HG02870 (cell line): Measurements from ENCODE around the gene CDHR3.

Experiments
- ATAC-seq: cut with Tn5 transposase; IDR thresholded peaks from one replicate; pipeline ENCODE4 v1.9.1; 2021; ENCODE audit warnings: mild to moderate bottlenecking, moderate library complexity; ENCODE audit not compliant: unreplicated experiment

Gene CDHR3

DNA sequence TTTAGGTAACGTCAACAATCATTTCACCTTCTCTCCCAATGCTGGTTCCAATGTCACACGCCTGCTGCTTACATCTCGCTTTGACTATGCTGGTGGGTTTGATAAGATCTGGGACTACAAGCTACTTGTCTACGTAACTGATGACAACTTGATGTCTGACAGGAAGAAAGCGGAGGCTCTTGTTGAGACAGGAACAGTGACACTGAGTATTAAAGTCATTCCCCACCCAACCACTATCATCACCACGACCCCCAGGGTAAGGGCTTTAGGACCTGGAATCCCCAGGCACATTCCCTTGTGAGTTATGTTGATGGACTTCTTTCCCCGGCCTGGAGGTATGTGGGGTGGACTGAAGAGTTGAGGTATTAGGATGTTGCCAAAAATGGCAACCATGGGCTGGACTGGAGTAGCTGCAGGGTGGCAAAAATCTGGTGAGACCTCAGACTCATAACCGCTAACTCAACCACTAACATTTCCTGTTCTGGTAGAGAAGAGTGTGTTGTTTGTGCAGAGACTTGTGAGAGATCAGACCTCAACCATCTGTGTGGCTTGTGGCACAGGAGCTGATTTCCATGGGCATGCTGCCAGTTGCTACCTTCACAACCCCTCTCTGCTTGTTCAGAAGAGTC is 59.2 kb downstream of the CDHR3 start:
- ATAC-seq: no peak

DNA sequence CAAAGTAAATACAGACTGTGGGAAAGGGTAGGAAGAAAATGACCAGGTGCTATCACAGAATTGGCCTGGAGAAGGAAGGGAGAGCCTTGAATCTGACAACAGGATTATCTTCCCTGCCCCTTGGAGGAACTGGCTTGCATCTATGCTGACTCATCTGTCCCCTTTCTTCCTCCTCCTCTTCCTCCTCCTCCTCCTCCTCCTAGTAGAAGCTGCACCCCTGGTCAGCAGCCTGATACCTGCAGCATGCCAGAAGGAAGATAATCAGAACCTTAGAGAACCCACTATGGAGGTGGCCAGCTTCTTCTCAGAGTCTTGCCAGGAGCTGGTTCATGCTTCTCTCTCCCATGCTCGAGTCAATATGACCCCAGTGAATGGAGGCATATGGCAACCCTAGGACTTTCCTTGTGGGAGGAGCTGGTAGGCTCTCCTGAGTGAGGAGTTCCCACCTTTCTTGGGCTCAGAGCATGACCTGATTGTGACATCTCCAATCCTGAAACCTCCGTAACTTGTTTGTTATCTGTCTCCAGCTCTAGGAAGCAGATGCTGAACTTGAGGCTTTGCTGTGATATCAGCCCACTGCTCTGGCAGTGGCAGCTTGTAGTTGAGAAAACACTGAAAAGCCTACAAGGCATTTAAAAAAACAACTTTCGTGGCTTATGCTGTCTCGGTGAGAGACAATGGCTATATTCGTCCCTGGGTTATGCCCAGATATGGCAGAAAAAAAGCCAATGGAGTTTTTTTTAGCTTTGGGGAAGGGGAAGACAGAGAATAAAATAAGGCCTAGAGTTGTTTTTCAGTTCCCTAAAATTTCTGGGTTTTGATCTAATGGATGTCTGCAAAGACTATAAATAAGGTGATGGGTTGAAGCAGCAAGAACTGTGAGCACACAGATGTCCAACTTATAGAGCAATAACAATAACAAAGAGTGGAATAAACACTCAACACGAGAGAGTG is 60.6 kb downstream of the CDHR3 start:
- no peak for ATAC-seq

DNA sequence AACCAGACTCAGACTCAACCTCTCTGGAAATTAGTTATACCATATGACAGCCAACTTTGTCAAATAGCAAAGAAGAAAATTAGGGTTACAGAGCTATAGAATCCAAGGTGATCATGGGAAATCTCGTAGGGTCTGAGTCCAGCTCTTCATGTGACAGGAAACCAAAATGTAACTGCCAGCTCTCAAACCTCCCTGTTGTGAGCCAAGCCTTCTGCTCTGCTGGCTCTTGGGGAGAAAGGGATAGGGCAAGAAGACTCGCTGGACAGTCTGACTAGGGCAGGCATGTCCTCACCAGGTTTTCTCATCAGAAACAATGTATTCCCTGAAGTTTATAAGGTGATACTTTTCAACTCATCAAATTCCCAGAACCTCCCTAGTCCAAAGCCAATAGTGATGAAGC is 63.0 kb downstream of the CDHR3 start:
- ATAC-seq: no peak

DNA sequence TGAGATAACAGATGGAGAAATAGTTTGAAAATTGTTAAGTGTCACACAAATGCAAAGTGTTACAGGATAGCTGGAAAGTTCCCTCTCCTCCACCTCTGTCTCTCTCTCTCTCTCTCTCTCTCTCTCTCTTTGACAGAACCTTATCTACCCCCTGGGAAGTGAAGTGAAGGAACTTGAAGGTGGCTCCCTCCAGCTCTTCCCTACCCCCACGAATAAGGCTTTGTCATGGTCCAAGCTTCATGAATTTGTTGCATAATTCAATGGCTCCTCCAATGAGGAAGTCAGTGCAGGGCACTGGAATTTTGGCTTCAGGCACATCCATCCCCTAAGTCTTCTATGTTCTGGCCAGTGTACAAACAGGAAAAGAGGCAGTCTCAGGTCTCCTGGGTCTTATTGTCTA is 66.4 kb downstream of the CDHR3 start:
- ATAC-seq: no peak

DNA sequence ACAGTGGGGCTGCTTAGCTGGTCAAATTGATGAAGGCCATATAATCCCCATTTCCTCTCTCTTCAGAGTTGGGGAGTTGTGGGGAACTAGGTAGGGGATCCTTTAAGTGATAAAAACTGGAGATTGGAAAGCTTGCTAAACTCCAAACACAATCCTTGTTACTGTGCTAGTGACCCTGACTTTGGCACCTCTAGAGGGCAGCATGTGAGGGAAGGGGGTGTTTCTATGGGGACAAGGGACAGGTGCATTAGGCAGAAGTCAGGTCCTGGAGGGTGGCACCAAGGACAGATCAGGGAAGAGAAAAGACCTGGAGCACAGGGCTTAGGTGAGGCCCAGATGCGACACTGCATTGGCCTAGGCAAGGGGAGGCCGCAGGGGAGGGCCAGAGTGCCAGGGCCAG is 66.9 kb downstream of the CDHR3 start:
- no peak for ATAC-seq

DNA sequence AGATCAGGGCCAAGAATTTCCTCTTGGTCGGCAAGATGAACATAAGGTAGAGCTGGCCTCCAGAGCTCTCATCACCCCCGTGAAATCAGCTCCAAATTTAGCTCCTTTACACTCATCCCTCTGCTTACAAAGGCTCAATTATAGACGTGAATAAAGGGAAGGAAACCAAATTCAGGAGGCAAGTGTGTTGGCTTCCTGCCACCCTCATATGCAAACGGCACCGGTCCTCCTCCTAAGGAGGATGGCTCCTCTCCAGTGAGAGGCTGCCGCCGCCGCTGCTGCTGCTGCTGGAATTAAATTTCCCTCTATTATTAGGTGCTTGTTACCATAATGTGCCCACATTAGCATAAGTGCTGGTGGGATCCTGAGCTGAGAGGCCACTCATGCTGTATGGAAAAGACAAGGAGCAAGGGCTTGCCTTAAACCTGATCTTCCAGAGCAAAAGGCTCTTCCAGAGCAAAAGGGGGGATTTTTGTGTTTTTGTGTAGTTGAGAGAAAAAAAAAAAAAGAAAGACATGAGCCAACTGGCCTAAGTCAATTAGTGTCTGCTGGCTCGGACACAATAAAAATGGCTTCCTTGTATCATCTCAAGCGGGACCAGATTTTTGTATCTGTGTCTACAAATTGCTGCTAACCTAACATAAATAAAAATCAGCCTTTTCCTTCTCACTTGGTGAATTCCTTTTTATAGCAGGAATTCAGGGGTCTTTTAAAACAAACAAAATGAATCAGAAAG is 68.4 kb downstream of the CDHR3 start:
- ATAC-seq: no peak

DNA sequence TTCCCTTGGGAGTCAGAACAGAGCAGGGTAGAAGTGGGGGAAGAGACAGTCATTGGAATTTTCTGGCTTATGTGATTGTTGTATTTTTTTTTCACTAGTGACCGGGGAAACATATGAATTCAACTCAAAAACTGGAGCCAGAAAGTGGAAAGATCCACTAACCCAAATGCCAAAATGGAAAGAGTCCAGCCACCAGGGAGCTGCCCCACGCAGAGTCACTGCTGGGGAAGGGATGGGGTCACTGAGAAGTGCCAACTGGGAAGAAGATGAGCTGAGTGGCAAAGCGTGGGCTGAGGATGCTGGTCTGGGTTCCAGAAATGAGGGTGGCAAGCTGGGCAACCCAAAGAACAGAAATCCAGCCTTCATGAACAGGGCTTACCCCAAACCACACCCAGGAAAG is 69.2 kb downstream of the CDHR3 start:
- no peak for ATAC-seq

DNA sequence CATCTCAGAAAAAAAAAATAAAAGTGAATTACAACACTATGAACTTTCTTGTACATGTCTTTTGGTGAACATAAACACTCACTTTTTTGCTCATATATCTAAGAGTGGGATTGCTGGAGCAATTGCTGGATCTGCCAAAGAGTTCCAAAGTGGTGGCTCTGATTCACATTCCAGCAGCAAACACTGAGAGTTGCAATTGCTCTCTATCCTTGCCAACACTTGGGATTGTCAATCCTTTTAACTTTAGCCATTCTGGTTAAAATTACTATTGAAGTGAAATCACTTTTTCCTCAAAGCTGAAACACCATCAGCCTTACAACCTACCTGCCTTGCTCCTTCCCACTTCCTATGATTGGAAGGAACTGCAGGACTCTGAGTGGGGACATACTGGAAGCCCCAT is 70.7 kb downstream of the CDHR3 start:
- ATAC-seq: no peak

DNA sequence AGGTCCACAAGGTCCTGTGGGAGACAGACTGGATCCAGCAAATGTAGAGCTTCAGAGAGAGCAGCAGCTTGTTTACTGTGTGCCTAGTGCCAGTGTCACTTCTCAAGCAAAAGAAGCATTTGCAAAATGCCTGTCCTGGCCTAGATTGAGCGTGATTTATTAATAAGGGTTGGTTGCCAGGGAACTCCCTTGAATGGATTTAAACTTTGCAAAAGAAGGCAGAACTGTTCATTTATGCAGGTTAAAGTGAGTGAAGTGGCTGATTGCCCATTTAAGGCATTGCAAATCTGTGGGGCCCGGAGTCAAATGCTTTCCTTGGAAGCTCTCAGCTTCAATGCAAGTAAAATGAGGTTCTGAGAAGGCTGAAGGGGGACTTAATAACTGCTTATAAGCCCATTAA is 71.3 kb downstream of the CDHR3 start:
- no peak for ATAC-seq

DNA sequence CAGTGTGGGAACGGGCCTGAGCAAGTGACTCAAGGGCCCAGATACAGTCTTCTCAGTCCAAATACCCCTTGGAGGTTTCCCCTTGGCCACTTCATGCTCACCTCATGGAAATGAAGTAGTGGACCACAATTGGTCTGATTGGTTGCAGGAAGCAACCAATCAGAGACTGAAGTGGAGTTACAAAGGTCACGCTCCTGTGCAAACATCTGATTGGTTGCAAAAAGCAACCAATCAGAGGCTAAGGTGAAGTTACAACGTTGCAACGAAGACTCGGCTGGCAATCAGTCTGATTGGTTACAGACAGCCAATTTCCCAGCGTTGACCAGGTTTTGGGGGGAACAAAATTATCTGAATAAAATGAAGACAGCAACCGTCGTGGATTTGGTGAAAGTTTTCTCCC is 72.5 kb downstream of the CDHR3 start:
- no peak for ATAC-seq

DNA sequence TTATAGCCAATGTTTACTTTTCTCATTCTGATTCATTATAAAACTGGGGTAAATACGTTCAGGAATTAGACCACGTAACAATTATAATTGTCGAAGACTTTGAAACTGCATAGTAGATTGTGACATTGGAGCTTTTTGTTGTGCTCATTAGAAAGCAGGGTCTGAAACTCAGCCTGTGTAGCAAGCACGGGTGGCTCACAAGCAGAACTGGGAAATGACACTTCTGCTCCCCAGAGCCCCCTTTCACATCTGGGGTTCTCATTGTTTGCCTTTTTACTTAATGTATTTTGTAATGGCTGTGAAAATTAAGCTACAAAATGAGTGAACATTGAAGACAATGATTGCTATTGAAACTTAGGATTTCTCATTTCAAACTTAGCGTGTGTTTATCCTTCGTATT is 72.9 kb downstream of the CDHR3 start:
- no peak for ATAC-seq

DNA sequence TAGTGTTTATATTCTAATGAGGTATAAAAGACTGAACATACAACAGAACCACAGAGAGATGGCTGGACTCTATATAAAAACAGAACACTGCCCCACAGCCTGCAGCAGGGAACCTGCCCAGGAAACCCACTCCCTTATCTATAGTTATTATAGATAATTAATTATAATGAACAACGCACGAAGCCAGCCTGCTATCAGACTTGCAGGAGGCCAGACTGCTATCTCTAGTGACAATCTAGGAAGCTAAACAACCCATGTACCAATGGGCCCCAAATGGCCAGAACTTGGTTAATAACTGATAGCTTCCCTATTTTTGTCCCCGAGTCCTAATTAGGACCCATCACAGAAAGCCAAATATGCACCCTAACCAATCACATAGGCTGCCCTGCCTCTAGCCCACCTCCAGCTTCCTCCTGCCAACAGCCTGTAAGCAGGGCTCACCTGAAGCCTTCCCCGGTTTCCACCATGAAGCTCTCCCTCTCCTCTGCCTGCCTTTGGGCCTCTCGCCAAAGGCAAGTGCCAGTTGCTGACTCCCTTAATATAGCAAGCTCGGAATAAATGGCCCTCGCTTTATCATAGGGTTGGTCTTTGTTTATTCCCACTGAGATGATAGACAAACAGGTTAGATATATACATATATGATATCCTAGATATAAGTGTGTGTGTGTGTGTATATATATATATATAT is 74.6 kb downstream of the CDHR3 start:
- no peak for ATAC-seq

DNA sequence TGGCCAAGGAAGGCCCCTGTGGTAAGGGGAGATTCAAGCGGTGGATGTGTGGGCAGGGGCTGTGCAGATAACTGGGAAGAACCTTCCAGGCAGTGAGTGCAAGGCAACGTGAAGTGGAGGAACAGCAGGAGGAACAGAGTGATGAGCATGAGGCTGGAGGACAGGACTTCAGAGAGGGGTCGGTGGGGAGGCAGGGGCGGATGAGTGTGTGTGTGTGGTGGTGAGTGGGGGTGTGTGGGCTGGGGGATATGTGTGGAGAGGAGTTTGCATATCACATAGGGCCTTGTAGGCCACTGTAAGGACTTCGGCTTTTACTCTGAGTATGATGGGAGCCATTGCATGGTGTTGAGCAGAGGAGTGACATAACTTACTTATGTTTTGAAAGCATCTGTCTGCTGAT is 75.2 kb downstream of the CDHR3 start:
- ATAC-seq: no peak

DNA sequence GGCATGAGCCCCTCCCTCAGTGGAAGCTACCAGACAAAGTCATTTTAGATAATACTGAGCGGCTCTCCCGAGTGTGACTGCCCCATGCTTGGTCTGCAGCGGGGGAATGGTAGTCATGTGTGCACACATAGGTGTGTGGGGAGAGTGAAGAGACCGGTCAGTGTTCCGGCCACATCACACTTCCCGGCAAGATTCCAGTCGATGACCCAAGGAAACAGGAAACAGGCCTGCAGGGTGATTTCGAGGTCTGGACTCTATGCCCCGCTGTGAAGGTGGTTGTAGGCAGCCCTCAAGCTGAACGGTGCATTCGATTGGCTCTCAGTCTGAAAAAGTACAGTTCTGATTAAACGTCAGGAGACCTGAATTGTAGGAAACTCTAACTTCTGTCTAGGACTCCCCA is 75.9 kb downstream of the CDHR3 start:
- no peak for ATAC-seq

DNA sequence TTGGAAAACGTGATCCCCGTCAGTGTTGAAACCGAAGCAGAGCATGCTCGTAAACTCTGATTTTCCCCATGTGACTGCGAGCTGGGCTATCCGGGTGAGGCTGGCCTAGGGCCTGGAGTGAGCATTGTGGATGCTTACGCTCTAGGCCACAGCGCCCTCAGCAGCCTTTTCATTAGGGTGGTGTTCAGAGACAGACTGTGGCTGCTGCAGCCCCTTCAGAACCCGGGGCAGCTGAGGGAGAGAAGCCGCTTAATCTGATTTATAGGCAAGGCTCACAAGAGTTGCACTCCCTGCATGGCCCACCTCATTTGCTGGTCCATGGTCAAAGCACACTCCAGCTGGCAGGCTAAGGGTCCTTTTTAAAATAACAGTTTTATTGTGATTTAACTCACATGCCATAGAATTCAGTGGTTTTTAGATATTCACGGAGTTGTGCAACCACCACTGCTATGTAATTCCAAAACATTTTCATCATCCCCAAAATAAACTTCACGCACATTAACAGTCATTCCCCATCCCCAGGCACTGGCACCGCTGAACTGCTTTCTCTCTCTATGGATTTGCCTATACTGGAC is 76.5 kb downstream of the CDHR3 start:
- no peak for ATAC-seq

DNA sequence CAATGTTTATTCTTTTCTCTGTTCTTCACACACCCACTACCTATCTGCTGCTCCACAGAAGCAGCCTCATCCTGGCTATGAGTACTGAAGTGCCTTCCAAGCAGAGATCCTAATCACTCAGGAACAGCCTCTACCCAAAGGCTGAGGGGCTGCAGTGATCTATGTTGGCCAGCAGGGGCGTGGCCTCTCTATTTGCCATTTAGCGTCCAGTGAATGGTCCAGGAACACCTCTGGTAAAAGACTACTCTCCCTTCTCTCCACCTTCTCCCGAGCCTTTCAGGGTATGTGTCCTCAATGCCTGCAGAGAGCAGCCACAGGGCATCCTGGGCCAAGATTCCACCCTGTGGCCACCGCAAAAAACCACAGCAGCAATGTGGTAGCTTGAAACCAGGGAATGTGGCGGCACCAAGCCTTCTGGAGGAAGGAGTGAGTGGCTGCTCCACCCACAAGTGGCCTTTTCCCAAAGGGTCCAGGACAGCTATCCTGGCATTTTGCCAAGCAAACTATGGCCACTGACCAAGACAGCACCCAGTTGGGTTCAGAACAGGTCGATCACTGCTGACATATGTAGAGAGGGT is 78.2 kb downstream of the CDHR3 start:
- ATAC-seq: no peak

DNA sequence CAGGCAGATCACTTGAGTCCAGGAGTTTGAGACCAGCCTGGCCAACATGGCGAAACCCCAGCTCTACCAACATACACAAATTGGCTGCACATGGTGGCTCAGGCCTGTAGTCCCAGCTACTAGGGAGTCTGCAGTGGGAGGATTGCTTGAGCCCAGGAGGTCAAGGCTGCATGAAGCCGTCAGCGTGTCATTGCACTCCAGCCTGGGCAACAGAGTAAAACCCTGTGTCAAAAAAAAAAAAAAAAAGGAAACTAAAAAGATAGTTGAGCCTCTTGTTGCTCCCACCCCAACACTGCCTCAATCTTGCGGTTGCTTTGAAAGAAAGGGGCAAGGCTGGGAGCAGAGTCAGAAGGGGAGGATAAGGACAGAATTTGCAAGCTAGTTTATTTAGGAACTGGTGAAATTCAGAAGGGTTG is 79.1 kb downstream of the CDHR3 start:
- no peak for ATAC-seq

DNA sequence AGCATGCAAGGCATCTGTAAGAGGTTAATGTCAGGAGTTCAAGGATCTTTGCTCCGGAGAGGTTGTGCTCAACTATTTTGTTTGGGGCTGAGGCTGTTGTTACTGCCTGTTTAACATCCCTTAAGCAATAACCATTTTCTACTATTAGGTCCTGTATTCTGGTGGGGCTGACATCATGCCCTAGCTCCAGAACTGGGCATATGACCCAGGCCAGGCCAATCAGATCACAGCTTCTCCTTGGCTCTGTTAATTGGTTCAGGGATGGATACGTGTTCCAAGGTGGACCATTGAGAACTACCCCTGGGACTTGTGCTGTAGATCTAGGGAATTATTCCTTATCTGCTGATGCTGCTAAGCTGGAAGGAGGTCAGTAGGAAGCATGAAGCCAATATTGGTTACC is 82.1 kb downstream of the CDHR3 start:
- ATAC-seq: no peak

DNA sequence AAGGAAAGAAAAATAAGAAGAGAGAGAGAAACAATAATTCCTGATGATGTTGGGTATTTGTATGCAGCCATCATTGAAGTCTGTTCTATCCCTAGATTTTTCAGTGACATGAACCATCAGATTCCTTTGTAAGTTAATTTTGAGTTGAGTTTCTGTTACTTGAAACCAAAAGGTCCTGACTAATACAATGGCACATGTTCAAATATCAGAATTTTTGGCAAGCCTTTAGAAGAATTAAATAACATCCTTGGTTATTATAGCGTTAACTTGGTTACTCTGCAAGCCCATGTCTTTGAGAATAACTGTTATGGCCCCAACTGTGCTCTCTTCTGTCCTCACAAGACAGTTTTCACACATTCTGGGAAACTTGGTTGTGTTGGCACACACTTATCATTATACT is 82.5 kb downstream of the CDHR3 start:
- ATAC-seq: no peak

DNA sequence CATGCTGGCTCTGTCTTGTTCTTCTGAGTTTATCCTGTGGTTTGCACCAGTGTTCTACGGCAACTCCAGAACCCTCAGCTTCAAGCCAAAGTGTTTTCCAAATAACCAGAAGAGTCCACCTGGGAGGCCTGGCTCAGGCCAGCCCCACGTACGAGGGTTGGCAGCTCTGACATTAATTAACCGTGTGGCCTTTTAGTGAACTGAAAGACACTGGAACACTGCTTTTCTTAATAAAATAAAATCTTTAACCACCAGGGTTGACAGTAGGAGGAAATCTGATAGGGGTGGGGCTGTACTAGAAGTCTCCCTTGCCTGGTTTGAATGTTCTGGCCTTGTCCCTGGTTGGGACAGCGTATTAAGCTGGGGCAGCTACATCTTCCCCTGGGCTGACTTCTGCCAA is 84.1 kb downstream of the CDHR3 start:
- no peak for ATAC-seq
